C4-2B (cell line): ENCODE measurements around the gene HAGH.

Experiments used
- CTCF ChIP-seq: fragments of 450-650 bp; conservative IDR thresholded peaks from 2 replicates; pipeline ENCODE4 v1.5.1; 2017; ENCODE audit warnings: mild to moderate bottlenecking
- ZFX ChIP-seq: fragments of 450-650 bp; IDR thresholded peaks from 2 replicates; pipeline ENCODE4 v1.6.1; 2017

GRCh38 chr16:1779234-1779701, 47.4 kb downstream of the HAGH start:
- no peak for TF ChIP-seq CTCF
- no peak for TF ChIP-seq ZFX
